ENCODE measurements around the gene KLC1. TPM values are rescaled to one million over a fixed set of nuclear protein-coding genes. Genes with fewer than 3 reads are reported as not detected.
A peak's percentile ranks its signal among the peaks of the same experiment; 100 is the strongest.

Gene KLC1
- total and polyA plus RNA-seq, 2 of the 13 experiments (the other 11 are each of a cell fraction or from before 2014, with no cell fraction given), result 53.2 to 63.5 TPM

DNA sequence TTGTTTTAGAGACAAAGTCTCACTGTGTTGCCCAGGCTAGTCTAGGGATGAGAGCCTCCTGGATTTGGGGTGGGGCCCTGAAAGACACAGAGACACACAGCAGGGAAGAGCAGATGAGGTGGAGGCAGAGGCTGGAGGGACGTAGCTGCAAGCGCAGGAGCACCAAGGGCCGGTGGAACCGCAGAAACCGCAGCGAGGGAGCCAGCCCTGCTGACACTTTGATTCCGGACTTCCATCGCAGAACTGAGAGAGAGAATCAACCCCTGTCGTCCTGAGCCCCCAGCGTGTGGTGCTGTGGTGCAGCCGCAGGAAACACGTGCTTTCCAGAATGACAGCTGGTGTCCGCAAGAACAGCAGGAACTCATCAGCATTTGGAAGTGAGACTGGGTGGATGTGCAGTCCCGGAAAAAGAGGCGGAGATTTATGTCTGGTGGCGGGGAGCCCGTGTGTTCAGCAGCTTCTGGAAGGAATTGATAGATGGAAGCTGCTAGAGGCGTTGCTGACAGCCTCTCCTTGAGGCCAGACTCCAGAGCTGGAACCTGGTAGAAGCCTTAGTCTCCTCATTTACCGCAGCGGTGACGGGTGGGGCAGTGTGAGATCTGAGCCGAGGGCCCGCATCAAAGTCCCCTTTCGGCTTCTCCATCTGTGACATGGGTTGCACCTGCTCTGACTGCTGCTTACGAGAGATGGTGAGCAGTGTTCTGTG, 21.9 kb upstream of the KLC1 start:
- Histone ChIP-seq H3K4me1 (ENCODE audit: insufficient read depth, low read length) (peaks cover 18% of the 10 kb centered on the region), H3K27me3 (ENCODE audit: control insufficient read depth in 1 of 2, insufficient read depth in 2 of 2, low read length in 2 of 2) (peaks cover 6 to 20% of the 10 kb centered on the region in 2 experiments), H3K9me3 (ENCODE audit: low read length) (peaks cover 11% of the 10 kb centered on the region), H4K20me1 (ENCODE audit: insufficient read depth, low read length) (no peaks in the 10 kb centered on the region), H3K9ac (ENCODE audit: insufficient read depth, low read depth, low read length) (no peak overlapping the region), H3K4me2 (ENCODE audit: low read depth, low read length) (peak overlapping the region; percentile 66), H3K36me3 (replicated peaks in 1 of 2; ENCODE audit: control insufficient read depth in 1 of 2, insufficient read depth in 2 of 2, low read length in 2 of 2) (no peaks in the 10 kb centered on the region), H3K79me2 (ENCODE audit: insufficient read depth, low read length) (no peaks in the 10 kb centered on the region), H3K27ac (ENCODE audit: extremely low read length, insufficient read depth, low read length) (no peak overlapping the region), H3K4me3 (replicated peaks in 1 of 3; ENCODE audit: insufficient read depth in 1 of 3, low read depth in 2 of 3, low read length in 3 of 3) (peak overlapping the region in 1 of 3 experiments; percentile 39; a peak in 2 of 6 replicates), H2AFZ (ENCODE audit: low read length) (no peak overlapping the region)
- BruUV-seq (replicated peaks), result no TSS peak
- CTCF ChIA-PET (ENCODE audit: low intra/inter-chr PET ratio, low total read pairs), result no interaction called here
- WGBS (ENCODE audit: low lambda C conversion rate), result 4% methylated on average over 13 of the region's 25 CpGs
- POLR2A ChIA-PET, result no interaction called here
- ATAC-seq (peak; percentile 80), FAIRE-seq (peak; percentile 4), DNase-seq (ENCODE audit: low spot score) (no peak)
- in situ Hi-C loops (cut with HindIII; ENCODE audit: extremely low pct_ligation_motif_present, low pct_unique_long_range_greater_than_20kb) (no loop called here), intact Hi-C loops (cut with micrococcal nuclease; ENCODE audit: unreplicated experiment) (no loop called here)
- TF ChIP-seq KDM5A (IDR thresholded peaks at IDR 0.05; ENCODE audit: borderline replicate concordance, low read length) (no peak), ZNF296 (CRISPR knock-in tag; conservative IDR thresholded peaks at IDR 0.05) (no peak), ZNF709 (CRISPR knock-in tag; IDR thresholded peaks at IDR 0.05) (no peak), SIN3A (IDR thresholded peaks at IDR 0.05; ENCODE audit: borderline replicate concordance, low read depth, low read length) (peak; percentile 95), HNRNPL (IDR thresholded peaks at IDR 0.05; ENCODE audit: low read depth, low read length) (no peak), FIP1L1 (IDR thresholded peaks at IDR 0.05; ENCODE audit: borderline replicate concordance, insufficient read depth, low read depth, low read length) (no peak), ZMYM3 (CRISPR knock-in tag; IDR thresholded peaks at IDR 0.05) (no peak), TGIF2 (CRISPR knock-in tag; IDR thresholded peaks at IDR 0.05) (peak; percentile 99)
- TF ChIP-seq, protein P1, sequence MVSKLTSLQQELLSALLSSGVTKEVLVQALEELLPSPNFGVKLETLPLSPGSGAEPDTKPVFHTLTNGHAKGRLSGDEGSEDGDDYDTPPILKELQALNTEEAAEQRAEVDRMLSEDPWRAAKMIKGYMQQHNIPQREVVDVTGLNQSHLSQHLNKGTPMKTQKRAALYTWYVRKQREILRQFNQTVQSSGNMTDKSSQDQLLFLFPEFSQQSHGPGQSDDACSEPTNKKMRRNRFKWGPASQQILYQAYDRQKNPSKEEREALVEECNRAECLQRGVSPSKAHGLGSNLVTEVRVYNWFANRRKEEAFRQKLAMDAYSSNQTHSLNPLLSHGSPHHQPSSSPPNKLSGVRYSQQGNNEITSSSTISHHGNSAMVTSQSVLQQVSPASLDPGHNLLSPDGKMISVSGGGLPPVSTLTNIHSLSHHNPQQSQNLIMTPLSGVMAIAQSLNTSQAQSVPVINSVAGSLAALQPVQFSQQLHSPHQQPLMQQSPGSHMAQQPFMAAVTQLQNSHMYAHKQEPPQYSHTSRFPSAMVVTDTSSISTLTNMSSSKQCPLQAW (CRISPR knock-in tag; IDR thresholded peaks at IDR 0.05), result no peak; the same call in 1 of the 2 replicates
- TF ChIP-seq, protein P2, sequence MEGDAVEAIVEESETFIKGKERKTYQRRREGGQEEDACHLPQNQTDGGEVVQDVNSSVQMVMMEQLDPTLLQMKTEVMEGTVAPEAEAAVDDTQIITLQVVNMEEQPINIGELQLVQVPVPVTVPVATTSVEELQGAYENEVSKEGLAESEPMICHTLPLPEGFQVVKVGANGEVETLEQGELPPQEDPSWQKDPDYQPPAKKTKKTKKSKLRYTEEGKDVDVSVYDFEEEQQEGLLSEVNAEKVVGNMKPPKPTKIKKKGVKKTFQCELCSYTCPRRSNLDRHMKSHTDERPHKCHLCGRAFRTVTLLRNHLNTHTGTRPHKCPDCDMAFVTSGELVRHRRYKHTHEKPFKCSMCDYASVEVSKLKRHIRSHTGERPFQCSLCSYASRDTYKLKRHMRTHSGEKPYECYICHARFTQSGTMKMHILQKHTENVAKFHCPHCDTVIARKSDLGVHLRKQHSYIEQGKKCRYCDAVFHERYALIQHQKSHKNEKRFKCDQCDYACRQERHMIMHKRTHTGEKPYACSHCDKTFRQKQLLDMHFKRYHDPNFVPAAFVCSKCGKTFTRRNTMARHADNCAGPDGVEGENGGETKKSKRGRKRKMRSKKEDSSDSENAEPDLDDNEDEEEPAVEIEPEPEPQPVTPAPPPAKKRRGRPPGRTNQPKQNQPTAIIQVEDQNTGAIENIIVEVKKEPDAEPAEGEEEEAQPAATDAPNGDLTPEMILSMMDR (CRISPR knock-in tag; IDR thresholded peaks at IDR 0.05), result peak; percentile 61
- TF ChIP-seq, protein P3, sequence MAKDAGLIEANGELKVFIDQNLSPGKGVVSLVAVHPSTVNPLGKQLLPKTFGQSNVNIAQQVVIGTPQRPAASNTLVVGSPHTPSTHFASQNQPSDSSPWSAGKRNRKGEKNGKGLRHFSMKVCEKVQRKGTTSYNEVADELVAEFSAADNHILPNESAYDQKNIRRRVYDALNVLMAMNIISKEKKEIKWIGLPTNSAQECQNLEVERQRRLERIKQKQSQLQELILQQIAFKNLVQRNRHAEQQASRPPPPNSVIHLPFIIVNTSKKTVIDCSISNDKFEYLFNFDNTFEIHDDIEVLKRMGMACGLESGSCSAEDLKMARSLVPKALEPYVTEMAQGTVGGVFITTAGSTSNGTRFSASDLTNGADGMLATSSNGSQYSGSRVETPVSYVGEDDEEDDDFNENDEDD (CRISPR knock-in tag; IDR thresholded peaks at IDR 0.05; ENCODE audit: borderline replicate concordance), result peak; percentile 55; the same call in 1 of the 2 replicates
- TF ChIP-seq, protein P4, sequence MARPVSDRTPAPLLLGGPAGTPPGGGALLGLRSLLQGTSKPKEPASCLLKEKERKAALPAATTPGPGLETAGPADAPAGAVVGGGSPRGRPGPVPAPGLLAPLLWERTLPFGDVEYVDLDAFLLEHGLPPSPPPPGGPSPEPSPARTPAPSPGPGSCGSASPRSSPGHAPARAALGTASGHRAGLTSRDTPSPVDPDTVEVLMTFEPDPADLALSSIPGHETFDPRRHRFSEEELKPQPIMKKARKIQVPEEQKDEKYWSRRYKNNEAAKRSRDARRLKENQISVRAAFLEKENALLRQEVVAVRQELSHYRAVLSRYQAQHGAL (CRISPR knock-in tag; IDR thresholded peaks at IDR 0.05; ENCODE audit: not compliant biosample characterization), result no peak
- TF ChIP-seq, protein P5, sequence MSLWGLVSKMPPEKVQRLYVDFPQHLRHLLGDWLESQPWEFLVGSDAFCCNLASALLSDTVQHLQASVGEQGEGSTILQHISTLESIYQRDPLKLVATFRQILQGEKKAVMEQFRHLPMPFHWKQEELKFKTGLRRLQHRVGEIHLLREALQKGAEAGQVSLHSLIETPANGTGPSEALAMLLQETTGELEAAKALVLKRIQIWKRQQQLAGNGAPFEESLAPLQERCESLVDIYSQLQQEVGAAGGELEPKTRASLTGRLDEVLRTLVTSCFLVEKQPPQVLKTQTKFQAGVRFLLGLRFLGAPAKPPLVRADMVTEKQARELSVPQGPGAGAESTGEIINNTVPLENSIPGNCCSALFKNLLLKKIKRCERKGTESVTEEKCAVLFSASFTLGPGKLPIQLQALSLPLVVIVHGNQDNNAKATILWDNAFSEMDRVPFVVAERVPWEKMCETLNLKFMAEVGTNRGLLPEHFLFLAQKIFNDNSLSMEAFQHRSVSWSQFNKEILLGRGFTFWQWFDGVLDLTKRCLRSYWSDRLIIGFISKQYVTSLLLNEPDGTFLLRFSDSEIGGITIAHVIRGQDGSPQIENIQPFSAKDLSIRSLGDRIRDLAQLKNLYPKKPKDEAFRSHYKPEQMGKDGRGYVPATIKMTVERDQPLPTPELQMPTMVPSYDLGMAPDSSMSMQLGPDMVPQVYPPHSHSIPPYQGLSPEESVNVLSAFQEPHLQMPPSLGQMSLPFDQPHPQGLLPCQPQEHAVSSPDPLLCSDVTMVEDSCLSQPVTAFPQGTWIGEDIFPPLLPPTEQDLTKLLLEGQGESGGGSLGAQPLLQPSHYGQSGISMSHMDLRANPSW (CRISPR knock-in tag; IDR thresholded peaks at IDR 0.05; ENCODE audit: borderline replicate concordance), result no peak

Measured in HepG2 (cell line).